Heart right ventricle (tissue), 16 donors: Measurements from ENCODE around the gene NUMBL. TPM values are rescaled to one million over a fixed set of nuclear protein-coding genes. Genes with fewer than 3 reads are reported as not detected.
A peak's percentile ranks its signal among the peaks of the same experiment; 100 is the strongest.

ENCODE experiments used
- ATAC-seq, 8 donors: fragments of 200-7000 bp; cut with Tn5 transposase; one replicate each; pipeline ENCODE4 v1.9.1; 2020; ENCODE audit warnings: mild to moderate bottlenecking in 8 of 8, moderate library complexity in 8 of 8, moderate number of reproducible peaks in 1 of 8
- DNase-seq, 2 donors: peaks; one replicate each; pipeline ENCODE4 v3.0.0-alpha.2; 2020
- H3K27ac ChIP-seq, 10 donors: fragments of 200-600 bp; sonication (generic) in 2 of 10; one replicate each; pipeline versions ENCODE4 v1.5.0 to v1.8.0; 2020 to 2022; ENCODE audit warnings: mild to moderate bottlenecking in 3 of 10
- H3K27me3 ChIP-seq, 7 donors: fragments of 200-600 bp; one replicate each; pipeline ENCODE4 v1.8.0; 2021 to 2022; ENCODE audit warnings: mild to moderate bottlenecking in 2 of 7
- H3K36me3 ChIP-seq, 9 donors: fragments of 200-600 bp; sonication (generic) in 1 of 9; one replicate each; pipeline versions ENCODE4 v1.5.0 to v1.8.0; 2020 to 2022; ENCODE audit warnings: mild to moderate bottlenecking in 2 of 9
- H3K4me1 ChIP-seq, 9 donors: fragments of 200-600 bp; sonication (generic) in 1 of 9; one replicate each; pipeline versions ENCODE4 v1.5.0 to v1.8.0; 2020 to 2022; ENCODE audit warnings: mild to moderate bottlenecking in 4 of 9
- H3K4me3 ChIP-seq, 10 donors: fragments of 200-600 bp; sonication (generic) in 2 of 10; one replicate each; pipeline versions ENCODE4 v1.5.0 to v1.8.0; 2020 to 2022; ENCODE audit warnings: mild to moderate bottlenecking in 7 of 10, moderate library complexity in 2 of 10
- H3K9me3 ChIP-seq, 11 donors: fragments of 200-600 bp in 10 of 11; sonication (generic) in 2 of 11; one replicate each; pipeline versions ENCODE4 v1.5.0 to v1.8.0; 2013 to 2022; ENCODE audit warnings: mild to moderate bottlenecking in 2 of 11, control low read depth in 1 of 11, moderate library complexity in 1 of 11
- WGBS, 2 donors: extraction: QIAGEN DNeasy Blood & Tissue Kit; methylation state at CpG; one replicate each; pipeline ENCODE4 v1.1.7; 2013; ENCODE audit warnings: inconsistent platforms in 1 of 2; 5-methylcytosine and 5-hydroxymethylcytosine counted together
- intact Hi-C, 10 donors: fragments of 100-400 bp; cut with DNase I; formaldehyde crosslinking; loops; one replicate each; pipeline versions ENCODE4 v1.11.1 to v1.14.2; 2022
- polyA plus RNA-seq, 2 donors: library from polyadenylated mRNA; stranded (reverse); fragments of 200-250 nt; gene quantifications; one replicate each; pipeline ENCODE4 v1.2.3, GENCODE V29; 2013
- total RNA-seq, 10 donors: library from RNA; stranded (reverse); fragmentation: NEBNext Ultra II Directional in 3 of 10; extraction: Animal tissue kit (Norgen Biotek cat#: 25700) in 3 of 10; gene quantifications; one replicate each; pipeline versions ENCODE4 v1.2.1 to v1.2.4, GENCODE V29; 2021 to 2023
- TF ChIP-seq, protein P1 (sequence below), 9 donors: fragments of 200-600 bp; sonication (generic) in 2 of 9; IDR thresholded peaks; one replicate each; pipeline versions ENCODE4 v1.5.0 to v1.8.0; 2021 to 2022; ENCODE audit warnings: antibody characterized with exemption in 9 of 9, mild to moderate bottlenecking in 5 of 9, moderate library complexity in 1 of 9
- donor health status: Arrhythmogenic right ventricular cardiomyopathy.
- donor health status: ischemic (EF 13 %, LVEDD 7.1; RV severe dilation, severe dysfunction).
- donor health status: healthy with polysubstance abuse.
- donor health status: DM: no; HTN: yes; CAD: no.
- donor health status: DM: no; HTN: no; CAD: no.
- donor health status: ischemic (EF 25% LVEDD 6.9; RV normal size, moderate dysfunction).
- donor health status: ischemic (EF 25% LVEDD 5.7; RV mildly dilated, moderate dysfunction).
- donor health status: healthy.
- donor health status: DM: yes; HTN: yes; CAD: no.
- donor health status: Ischemic cardiomyopathy.
- donor health status: ischemic (EF 35%, LVEDD 5.7; RV mildly dilated, moderate dysfunction).
- donor health status: nonischemic (EF 11% LVEDD 7.7; RV severe dilation, severe dysfunction).
- donor health status: DM: yes; HTN: yes; CAD: no.
- donor health status: PGD.
- donor health status: ischemic (EF 29% LVEDD 5.4; RV normal size, mild dysfunction).
- donor health status: nonischemic (EF 23%, LVEDD 6.1; RV moderate dilation, normal function).

Gene NUMBL
- total and polyA plus RNA-seq, 12 donors, result 7.1 to 15.3 (median 10.7) TPM

DNA sequence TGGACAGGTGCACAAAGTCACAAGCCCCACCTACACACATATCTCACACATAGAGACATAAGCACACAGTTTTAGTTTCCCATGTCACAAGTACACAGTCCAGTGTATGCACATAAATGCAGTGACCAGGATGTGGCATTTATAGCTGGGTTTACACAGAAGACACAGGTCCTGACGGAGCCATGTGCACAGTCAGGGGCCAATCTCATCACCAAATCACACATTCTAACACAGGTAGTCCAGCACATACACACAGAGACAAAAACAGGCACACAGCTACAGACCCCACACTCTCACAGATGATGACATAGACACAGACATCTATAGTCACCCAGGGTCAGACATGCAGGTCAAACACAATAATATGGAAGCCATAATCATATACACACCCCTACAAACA is 2.1 kb downstream of the NUMBL start:
- peaks cover 0 to 43% (median 11%) of the 10 kb centered on the region in 9 donors for H3K36me3 ChIP-seq
- WGBS, 2 donors, result 78 to 89% methylated on average over 1 of the region's 1 CpG
- TF ChIP-seq, protein P1, sequence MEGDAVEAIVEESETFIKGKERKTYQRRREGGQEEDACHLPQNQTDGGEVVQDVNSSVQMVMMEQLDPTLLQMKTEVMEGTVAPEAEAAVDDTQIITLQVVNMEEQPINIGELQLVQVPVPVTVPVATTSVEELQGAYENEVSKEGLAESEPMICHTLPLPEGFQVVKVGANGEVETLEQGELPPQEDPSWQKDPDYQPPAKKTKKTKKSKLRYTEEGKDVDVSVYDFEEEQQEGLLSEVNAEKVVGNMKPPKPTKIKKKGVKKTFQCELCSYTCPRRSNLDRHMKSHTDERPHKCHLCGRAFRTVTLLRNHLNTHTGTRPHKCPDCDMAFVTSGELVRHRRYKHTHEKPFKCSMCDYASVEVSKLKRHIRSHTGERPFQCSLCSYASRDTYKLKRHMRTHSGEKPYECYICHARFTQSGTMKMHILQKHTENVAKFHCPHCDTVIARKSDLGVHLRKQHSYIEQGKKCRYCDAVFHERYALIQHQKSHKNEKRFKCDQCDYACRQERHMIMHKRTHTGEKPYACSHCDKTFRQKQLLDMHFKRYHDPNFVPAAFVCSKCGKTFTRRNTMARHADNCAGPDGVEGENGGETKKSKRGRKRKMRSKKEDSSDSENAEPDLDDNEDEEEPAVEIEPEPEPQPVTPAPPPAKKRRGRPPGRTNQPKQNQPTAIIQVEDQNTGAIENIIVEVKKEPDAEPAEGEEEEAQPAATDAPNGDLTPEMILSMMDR (IDR thresholded peaks at IDR 0.05), result no peak
- ATAC-seq (no peak), DNase-seq (no peak)
- intact Hi-C loops, result loop anchor here in 1 of 10 donors (1.0 kb wide), 1 partner anchor 14 kb away; no protein-coding TSS in a partner anchor
- no peaks in the 10 kb centered on the region for H3K27me3 ChIP-seq
- no peaks in the 10 kb centered on the region for H3K9me3 ChIP-seq
- H3K4me3 ChIP-seq, result peak overlapping the region in 8 of 10 donors; percentile 51 to 82 (median 70)
- H3K27ac ChIP-seq, result peak overlapping the region in 6 of 10 donors; percentile 4 to 91 (median 64)
- H3K4me1 ChIP-seq, result peaks cover 0 to 45% (median 31%) of the 10 kb centered on the region in 9 donors

DNA sequence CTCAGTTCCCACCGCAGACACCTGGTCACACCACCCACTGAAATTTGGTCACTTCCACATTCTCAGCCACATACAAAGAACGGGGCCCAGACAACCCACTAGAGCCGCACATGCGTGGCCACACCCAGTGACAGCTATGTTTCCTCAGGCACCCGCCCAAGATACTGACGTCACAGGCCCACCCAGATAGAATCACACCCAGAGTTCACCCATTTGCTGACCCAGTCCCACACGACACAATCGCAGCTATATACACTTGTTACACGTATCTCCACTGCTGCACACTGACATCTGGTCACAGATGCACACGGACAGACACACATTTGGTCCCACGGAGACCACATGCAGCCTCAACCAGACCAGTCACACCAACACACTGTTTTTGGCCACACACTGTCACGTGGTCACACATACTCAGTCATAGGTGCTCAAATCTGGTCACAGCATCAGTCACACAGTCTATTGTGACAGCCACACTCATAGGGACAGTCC is 2.9 kb downstream of the NUMBL start:
- peak overlapping the region in 8 of 10 donors; percentile 4 to 83 (median 64) for H3K27ac ChIP-seq
- TF ChIP-seq, protein P1 (IDR thresholded peaks at IDR 0.05), result no peak
- ATAC-seq (peak; percentile 9 to 74 (median 46)), DNase-seq (peak; percentile 81 to 82)
- no peaks in the 10 kb centered on the region for H3K9me3 ChIP-seq
- H3K4me1 ChIP-seq, result peaks cover 0 to 49% (median 31%) of the 10 kb centered on the region in 9 donors
- peak overlapping the region in 3 of 10 donors; percentile 1 to 78 (median 68) for H3K4me3 ChIP-seq
- H3K27me3 ChIP-seq, result no peaks in the 10 kb centered on the region
- intact Hi-C loops, result loop anchor here in 1 of 10 donors (1.0 kb wide), 1 partner anchor 13 kb away; no protein-coding TSS in a partner anchor
- WGBS, 2 donors, result 51 to 64% methylated on average over 12 of the region's 12 CpGs
- peaks cover 0 to 46% (median 11%) of the 10 kb centered on the region in 9 donors for H3K36me3 ChIP-seq

DNA sequence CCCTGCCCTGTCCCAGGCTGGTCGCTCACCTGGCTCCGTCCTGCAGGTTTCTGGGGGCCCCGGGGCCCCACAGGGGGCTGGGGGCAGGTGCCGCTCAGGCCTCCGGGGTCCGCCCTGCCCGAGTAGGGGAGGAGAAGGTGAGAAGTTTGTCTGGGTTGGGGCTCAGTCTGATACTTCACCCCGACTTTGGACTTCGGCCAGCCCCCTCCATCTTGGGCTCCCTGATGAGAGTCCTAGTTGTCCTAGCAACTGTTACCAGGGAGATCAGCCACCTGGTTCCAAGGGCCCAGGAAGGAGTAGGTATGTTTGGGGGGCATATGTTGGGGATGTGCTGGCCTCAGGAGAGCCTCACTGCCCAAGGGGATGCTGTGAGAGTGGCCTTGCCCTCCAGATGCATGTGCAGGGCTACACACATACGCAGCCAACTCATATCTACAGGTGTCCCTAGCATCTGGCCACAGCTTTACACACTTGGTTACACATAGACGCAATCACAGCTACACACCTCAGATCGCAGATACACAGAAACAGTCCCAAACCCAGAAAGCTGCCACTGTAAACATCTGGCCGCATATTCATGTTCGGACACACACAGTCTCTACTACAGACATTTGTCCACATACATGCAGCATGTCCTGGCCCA is 3.4 kb downstream of the NUMBL start:
- peak overlapping the region in 1 of 10 donors; percentile 68 for H3K4me3 ChIP-seq
- peak overlapping the region in 7 of 10 donors; percentile 29 to 83 (median 53) for H3K27ac ChIP-seq
- no peaks in the 10 kb centered on the region for H3K27me3 ChIP-seq
- H3K4me1 ChIP-seq, result peaks cover 0 to 49% (median 31%) of the 10 kb centered on the region in 9 donors
- intact Hi-C loops, result no loop called here
- DNase-seq (no peak), ATAC-seq (no peak)
- H3K9me3 ChIP-seq, result no peaks in the 10 kb centered on the region
- TF ChIP-seq, protein P1 (IDR thresholded peaks at IDR 0.05), result no peak
- WGBS, 2 donors, result 89% methylated on average over 14 of the region's 14 CpGs
- H3K36me3 ChIP-seq, result peaks cover 0 to 51% (median 13%) of the 10 kb centered on the region in 9 donors

DNA sequence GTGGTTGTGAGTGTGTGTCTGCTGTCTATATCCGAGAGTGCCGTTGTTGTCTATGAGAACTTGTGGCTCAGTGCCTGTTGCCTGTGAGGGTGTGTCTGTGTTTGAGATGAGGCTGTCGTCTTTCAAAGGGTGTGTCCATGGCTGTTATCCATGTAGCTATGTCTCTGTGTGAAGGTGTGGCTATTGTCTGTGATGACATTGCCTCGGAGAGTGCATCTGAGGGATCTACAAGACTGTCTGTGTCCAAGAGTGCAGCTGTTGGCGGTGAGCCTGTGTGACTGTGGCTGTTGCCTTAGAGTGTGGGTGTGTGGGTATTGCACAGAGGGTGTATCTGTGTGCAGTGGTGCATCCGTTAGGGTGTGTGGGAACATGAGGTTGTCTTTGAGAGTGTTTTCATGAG is 4.9 kb downstream of the NUMBL start:
- H3K4me3 ChIP-seq, result no peak overlapping the region
- TF ChIP-seq, protein P1 (IDR thresholded peaks at IDR 0.05), result no peak
- ATAC-seq (no peak), DNase-seq (no peak)
- H3K9me3 ChIP-seq, result no peaks in the 10 kb centered on the region
- H3K27ac ChIP-seq, result no peak overlapping the region
- peaks cover 0 to 63% (median 16%) of the 10 kb centered on the region in 9 donors for H3K36me3 ChIP-seq
- WGBS, 2 donors, result 69 to 74% methylated on average over 6 of the region's 6 CpGs
- H3K27me3 ChIP-seq, result no peaks in the 10 kb centered on the region
- intact Hi-C loops, result no loop called here
- H3K4me1 ChIP-seq, result peaks cover 0 to 37% (median 23%) of the 10 kb centered on the region in 9 donors
